ENCODE results near the gene CDKN1B.

DNA sequence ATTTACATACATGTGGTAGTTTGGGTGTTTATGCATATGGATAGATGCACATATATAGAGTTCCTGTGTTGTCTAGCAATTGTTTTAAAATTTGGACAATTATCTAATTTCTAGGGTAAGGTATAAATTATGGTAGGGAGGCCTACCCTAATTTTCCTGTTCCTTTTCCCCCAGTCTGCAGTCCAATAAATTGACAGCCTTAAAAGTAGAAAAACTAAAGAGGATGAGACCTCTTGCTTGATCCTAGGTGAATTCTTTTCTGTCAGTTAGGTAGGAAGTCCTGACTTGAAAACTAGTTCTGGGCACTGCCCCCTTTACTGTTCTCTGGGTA lies 2.1 kb upstream of the CDKN1B start:
- TF ChIP-seq SPI1 (IDR thresholded peaks at IDR 0.05; ENCODE audit: low read depth, low read length) = no peak
- TF ChIP-seq POLR2A (IDR thresholded peaks at IDR 0.05; ENCODE audit: low read depth, low read length) = no peak
- no peak for TF ChIP-seq POLR2AphosphoS5 (IDR thresholded peaks at IDR 0.05; ENCODE audit: low read depth, low read length)

Data from GM12891 (cell line).